IMR-90 (cell line): Measurements from ENCODE around the gene SCN1B. TPM values are rescaled to one million over a fixed set of nuclear protein-coding genes. Genes with fewer than 3 reads are reported as not detected.

ENCODE experiments used
- ATAC-seq: fragments of 200-7000 bp; cut with Tn5 transposase; 2 replicates; pipeline ENCODE4 v1.9.1; 2020; ENCODE audit warnings: low read depth, mild to moderate bottlenecking, moderate library complexity
- BruUV-seq: library from RNA; stranded (reverse); fragments of 400-500 nt; replicated peaks from 2 replicates; lab custom pipeline; 2021; lab: Mats Ljungman, UMichigan
- CTCF ChIA-PET: fragments of 300-600 bp; formaldehyde crosslinking; extraction: SDS; loops from one replicate; lab custom pipeline; 2021; ENCODE audit warnings: antibody characterized with exemption; lab: Yijun Ruan, JAX
- POLR2A ChIA-PET: fragments of 300-600 bp; sonication (Branson Sonifier 250); formaldehyde crosslinking; loops from one replicate; lab custom pipeline; 2022; ENCODE audit warnings: antibody characterized with exemption; ENCODE audit not compliant: unreplicated experiment; lab: Charles Lee
- DNase-seq: peaks from one replicate; pipeline ENCODE4 v3.0.0; 2013
- H2AFZ ChIP-seq: replicated peaks from 2 replicates; pipeline ENCODE3; 2013; ENCODE audit warnings: low read length, mild to moderate bottlenecking; ENCODE audit not compliant: poor library complexity
- H2AK5ac ChIP-seq: 2 replicates; pipeline ENCODE4 v1.6.1; 2013; ENCODE audit warnings: low read depth, low read length, inconsistent platforms
- H2AK9ac ChIP-seq: replicated peaks from 2 replicates; pipeline ENCODE3; 2013; ENCODE audit warnings: mild to moderate bottlenecking, low read depth, low read length, moderate library complexity; ENCODE audit not compliant: poor library complexity
- H2BK120ac ChIP-seq: 2 replicates; pipeline ENCODE4 v1.6.1; 2013; ENCODE audit warnings: low read depth, low read length, inconsistent platforms
- H2BK15ac ChIP-seq: 3 replicates; pipeline ENCODE4 v1.6.1; 2013; ENCODE audit warnings: low read depth, low read length, inconsistent platforms
- H2BK20ac ChIP-seq: 2 replicates; pipeline ENCODE4 v1.6.1; 2013; ENCODE audit warnings: low read depth, mild to moderate bottlenecking, inconsistent platforms, low read length, moderate library complexity
- H2BK5ac ChIP-seq: 2 replicates; pipeline ENCODE4 v1.6.1; 2013; ENCODE audit warnings: mild to moderate bottlenecking, low read depth, low read length, inconsistent platforms; ENCODE audit not compliant: poor library complexity, severe bottlenecking
- H3K14ac ChIP-seq: replicated peaks from 2 replicates; pipeline ENCODE4 v1.6.1; 2013; ENCODE audit warnings: low read depth, low read length, inconsistent platforms
- H3K18ac ChIP-seq: 2 replicates; pipeline ENCODE4 v1.6.1; 2013; ENCODE audit warnings: low read depth, low read length, control low read depth
- H3K23ac ChIP-seq: 2 replicates; pipeline ENCODE4 v1.6.1; 2013; ENCODE audit warnings: low read depth, low read length, inconsistent platforms
- H3K27ac ChIP-seq: 2 replicates; pipeline ENCODE4 v1.5.1; 2013; ENCODE audit warnings: mild to moderate bottlenecking, control low read depth, low read length; ENCODE audit not compliant: insufficient read depth
- H3K27me3 ChIP-seq: 2 replicates; pipeline ENCODE4 v1.6.1; 2013; ENCODE audit warnings: low read length; ENCODE audit not compliant: control insufficient read depth, insufficient read depth
- H3K36me3 ChIP-seq: 2 replicates; pipeline ENCODE4 v1.6.1; 2013; ENCODE audit warnings: low read length, mixed read lengths; ENCODE audit not compliant: control insufficient read depth, insufficient read depth
- H3K4ac ChIP-seq: 2 replicates; pipeline ENCODE4 v1.6.1; 2013; ENCODE audit warnings: low read depth, low read length, inconsistent platforms
- H3K4me1 ChIP-seq: 2 replicates; pipeline ENCODE4 v1.6.1; 2013; ENCODE audit warnings: low read length, mixed read lengths; ENCODE audit not compliant: control insufficient read depth, insufficient read depth
- H3K4me2 ChIP-seq: 2 replicates; pipeline ENCODE4 v1.6.1; 2013; ENCODE audit warnings: low read depth, mild to moderate bottlenecking, control low read depth, low read length, moderate library complexity
- H3K4me3 ChIP-seq: 2 replicates; pipeline ENCODE4 v1.5.1; 2013; ENCODE audit warnings: low read depth, mild to moderate bottlenecking, control low read depth, low read length, moderate library complexity; ENCODE audit not compliant: insufficient read depth
- H3K56ac ChIP-seq: 2 replicates; pipeline ENCODE4 v1.6.1; 2013; ENCODE audit warnings: low read length, inconsistent platforms; ENCODE audit not compliant: insufficient read depth; ENCODE audit errors: extremely low read depth
- H3K79me1 ChIP-seq, 2 experiments: 2 replicates each; pipeline ENCODE4 v1.6.1; 2013; ENCODE audit warnings: low read length in 2 of 2, inconsistent platforms in 1 of 2, low read depth in 1 of 2
- H3K9ac ChIP-seq: 2 replicates; pipeline ENCODE4 v1.6.1; 2013; ENCODE audit warnings: low read depth, low read length, control low read depth
- H3K9me1 ChIP-seq: 2 replicates; pipeline ENCODE4 v1.6.1; 2013; ENCODE audit warnings: low read length, inconsistent platforms; ENCODE audit not compliant: insufficient read depth
- H3K9me3 ChIP-seq: 2 replicates; pipeline ENCODE4 v1.6.1; 2013; ENCODE audit warnings: low read length; ENCODE audit not compliant: control insufficient read depth, insufficient read depth
- H4K20me1 ChIP-seq: 2 replicates; pipeline ENCODE4 v1.6.1; 2013; ENCODE audit warnings: low read length, inconsistent platforms; ENCODE audit not compliant: insufficient read depth
- H4K5ac ChIP-seq: 2 replicates; pipeline ENCODE4 v1.6.1; 2013; ENCODE audit warnings: mild to moderate bottlenecking, low read depth, low read length, control low read depth
- H4K8ac ChIP-seq, 2 experiments: 2 replicates each; pipeline ENCODE4 v1.6.1; 2013; ENCODE audit warnings: low read depth in 2 of 2, low read length in 2 of 2, control low read depth in 1 of 2, inconsistent platforms in 1 of 2
- H4K91ac ChIP-seq: 2 replicates; pipeline ENCODE4 v1.6.1; 2013; ENCODE audit warnings: low read depth, low read length, inconsistent platforms; ENCODE audit not compliant: insufficient read depth
- BHLHE40 ChIP-seq: fragments of 150-350 bp; IDR thresholded peaks from 2 replicates; pipeline ENCODE4 v1.6.1; 2016; ENCODE audit warnings: mild to moderate bottlenecking, low read depth, low read length
- CEBPB ChIP-seq: IDR thresholded peaks from 2 replicates; pipeline ENCODE4 v1.6.1; 2012; ENCODE audit warnings: low read depth, low read length, improper control_type of control experiment
- FOS ChIP-seq: fragments of 150-350 bp; IDR thresholded peaks from 2 replicates; pipeline ENCODE4 v1.6.1; 2016; ENCODE audit warnings: low read depth, low read length
- MAZ ChIP-seq: IDR thresholded peaks from 2 replicates; pipeline ENCODE4 v1.6.1; 2012; ENCODE audit warnings: low read depth, mild to moderate bottlenecking, low read length, improper control_type of control experiment, moderate library complexity, borderline replicate concordance
- MXI1 ChIP-seq: IDR thresholded peaks from 2 replicates; pipeline ENCODE4 v1.6.1; 2012; ENCODE audit warnings: low read depth, mild to moderate bottlenecking, low read length, moderate library complexity, borderline replicate concordance
- POLR2A ChIP-seq: IDR thresholded peaks from 2 replicates; pipeline ENCODE4 v1.6.1; 2012; ENCODE audit warnings: mild to moderate bottlenecking, low read depth, low read length
- RAD21 ChIP-seq: IDR thresholded peaks from 2 replicates; pipeline ENCODE4 v1.6.1; 2012; ENCODE audit warnings: low read length, improper control_type of control experiment
- RCOR1 ChIP-seq: IDR thresholded peaks from 2 replicates; pipeline ENCODE4 v1.6.1; 2012; ENCODE audit warnings: mild to moderate bottlenecking, low read length, improper control_type of control experiment; ENCODE audit not compliant: insufficient replicate concordance
- RFX5 ChIP-seq: IDR thresholded peaks from 2 replicates; pipeline ENCODE4 v1.8.0; 2012; ENCODE audit warnings: low read depth, mild to moderate bottlenecking, low read length, moderate library complexity
- WGBS, 2 experiments: methylation state at CpG; one replicate each; pipeline versions ENCODE4 v1.1.5 to v1.1.7; 2013; ENCODE audit warnings: missing lambda C conversion rate in 2 of 2; ENCODE audit not compliant: insufficient read length in 1 of 2; ENCODE audit errors: extremely low coverage in 2 of 2; 5-methylcytosine and 5-hydroxymethylcytosine counted together
- dilution Hi-C: fragments of 300-500 bp; cut with HindIII; formaldehyde crosslinking; loops from one replicate; pipeline ENCODE4 v1.14.3; 2018; ENCODE audit warnings: low sequenced_read_pairs; ENCODE audit not compliant: unreplicated experiment
- in situ Hi-C: fragments of 300-500 bp; cut with MboI; formaldehyde crosslinking; loops from 3 replicates; pipeline ENCODE4 v1.14.3; 2019; ENCODE audit warnings: low sequenced_read_pairs, inconsistent platforms, mixed read lengths
- intact Hi-C: fragments of 100-400 bp; cut with micrococcal nuclease; formaldehyde crosslinking; loops from 2 replicates; pipeline ENCODE4 v1.10.0; 2022
- polyA plus RNA-seq, 3 experiments: library from polyadenylated mRNA; depleted of rRNA; stranded (reverse); fragments of >200 nt; gene quantifications; 2 replicates each; pipeline ENCODE4 v1.2.3, GENCODE V29; 2012; ENCODE audit warnings: low replicate concordance in 1 of 3
- total RNA-seq: library from RNA; depleted of rRNA; stranded (reverse); fragments of >200 nt; gene quantifications from 2 replicates; pipeline ENCODE4 v1.2.3, GENCODE V29; 2012
- TF ChIP-seq, protein P1 (sequence below): fragments of 150-350 bp; IDR thresholded peaks from 2 replicates; pipeline ENCODE4 v1.6.1; 2016; ENCODE audit warnings: low read depth, mild to moderate bottlenecking, low read length, moderate library complexity, borderline replicate concordance

Gene SCN1B
- total and polyA plus RNA-seq, 2 of the 4 experiments (the other 2 are of a cell fraction), result 2.0 to 9.6 TPM

DNA sequence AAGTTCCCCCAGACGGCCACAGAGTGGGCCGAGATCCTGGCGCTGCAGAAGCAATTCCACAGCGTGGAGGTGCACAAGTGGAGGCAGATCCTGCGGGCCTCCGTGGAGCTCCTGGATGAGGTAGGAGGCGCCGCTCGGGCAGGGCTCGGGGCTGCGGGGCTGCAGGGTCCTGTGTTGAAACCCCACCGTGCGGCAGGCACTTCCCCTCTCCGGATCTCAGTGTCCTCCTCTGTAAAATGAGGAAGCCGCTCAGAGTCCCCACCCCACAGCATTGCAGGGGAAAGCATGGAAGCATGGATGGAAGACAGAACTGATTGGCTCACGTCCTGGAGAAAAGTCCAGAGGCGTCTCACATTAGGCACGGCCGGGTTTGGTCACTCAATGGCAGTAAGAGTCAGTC, 6.8 kb upstream of the SCN1B start:
- no TSS peak for BruUV-seq
- Histone ChIP-seq H4K8ac (no peak overlapping the region), H3K9me1 (no peaks in the 10 kb centered on the region), H3K9ac (no peak overlapping the region), H2AFZ (no peak overlapping the region), H2BK120ac (no peak overlapping the region), H3K4me3 (no peak overlapping the region), H3K4me2 (no peak overlapping the region), H2BK20ac (no peak overlapping the region), H2BK5ac (no peak overlapping the region), H3K4me1 (no peaks in the 10 kb centered on the region), H2BK15ac (no peak overlapping the region), H2AK9ac (no peak overlapping the region), H3K18ac (no peak overlapping the region), H3K79me1 (no peaks in the 10 kb centered on the region), H3K23ac (no peak overlapping the region), H3K56ac (no peak overlapping the region), H4K5ac (no peak overlapping the region), H3K14ac (no peak overlapping the region), H2AK5ac (no peak overlapping the region), H3K4ac (no peak overlapping the region), H3K27me3 (no peaks in the 10 kb centered on the region), H3K27ac (no peak overlapping the region), H3K9me3 (no peaks in the 10 kb centered on the region), H4K91ac (no peak overlapping the region), H4K20me1 (no peaks in the 10 kb centered on the region), H3K36me3 (peaks cover 80% of the 10 kb centered on the region)
- no peak for TF ChIP-seq BHLHE40
- TF ChIP-seq MXI1, result no peak
- no peak for TF ChIP-seq CEBPB
- no peak for TF ChIP-seq POLR2A
- no peak for TF ChIP-seq RAD21
- TF ChIP-seq, protein P1, sequence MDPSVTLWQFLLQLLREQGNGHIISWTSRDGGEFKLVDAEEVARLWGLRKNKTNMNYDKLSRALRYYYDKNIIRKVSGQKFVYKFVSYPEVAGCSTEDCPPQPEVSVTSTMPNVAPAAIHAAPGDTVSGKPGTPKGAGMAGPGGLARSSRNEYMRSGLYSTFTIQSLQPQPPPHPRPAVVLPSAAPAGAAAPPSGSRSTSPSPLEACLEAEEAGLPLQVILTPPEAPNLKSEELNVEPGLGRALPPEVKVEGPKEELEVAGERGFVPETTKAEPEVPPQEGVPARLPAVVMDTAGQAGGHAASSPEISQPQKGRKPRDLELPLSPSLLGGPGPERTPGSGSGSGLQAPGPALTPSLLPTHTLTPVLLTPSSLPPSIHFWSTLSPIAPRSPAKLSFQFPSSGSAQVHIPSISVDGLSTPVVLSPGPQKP, result no peak
- no peak for TF ChIP-seq MAZ
- no peak for TF ChIP-seq RCOR1
- no peak for TF ChIP-seq RFX5
- TF ChIP-seq FOS, result no peak
- CTCF ChIA-PET, result no interaction called here
- intact Hi-C loops, result no loop called here
- dilution Hi-C loops, result no loop called here
- DNase-seq (no peak), ATAC-seq (no peak)
- 91% methylated on average over 6 of the region's 19 CpGs; no CpG with 5 or more reads in 1 of the 2 experiments for WGBS, 2 experiments
- in situ Hi-C loops, result no loop called here
- POLR2A ChIA-PET, result no interaction called here
